ENCODE data around the gene KANSL1.

- no peak for TF ChIP-seq POLR2A (IDR thresholded peaks at IDR 0.05)
- TF ChIP-seq CTCF (IDR thresholded peaks at IDR 0.05), result no peak
- TF ChIP-seq POLR2AphosphoS5 (IDR thresholded peaks at IDR 0.05; ENCODE audit: insufficient read depth in 1 of 2, low read depth in 1 of 2), result no peak
Measured at GRCh38 chr17:46045639-46046038, 147.6 kb downstream of the KANSL1 start.

All from vagina (tissue), 2 donors.